Neural cell (in vitro differentiated cells): ENCODE data around the gene ST8SIA4. TPM values are rescaled to one million over a fixed set of nuclear protein-coding genes. Genes with fewer than 3 reads are reported as not detected.

ENCODE experiments used
- H2AFZ ChIP-seq: fragments of 200-600, 300-800 bp; sonication (generic), shearing (Covaris generic); 2 replicates; pipeline ENCODE4 v1.6.0; 2014; ENCODE audit warnings: low read depth, mild to moderate bottlenecking, antibody characterized with exemption, low read length, moderate library complexity
- H3F3A ChIP-seq: fragments of 200-600 bp; shearing (Covaris generic); 2 replicates; pipeline ENCODE4 v1.6.1; 2016; ENCODE audit warnings: mild to moderate bottlenecking, moderate library complexity, mixed read lengths, antibody characterized with exemption, low read length; ENCODE audit not compliant: insufficient read depth, poor library complexity, severe bottlenecking
- H3K27ac ChIP-seq: fragments of 200-600, 300-800 bp; sonication (generic), shearing (Covaris generic); 2 replicates; pipeline ENCODE4 v1.5.1; 2014; ENCODE audit warnings: mild to moderate bottlenecking, low read length, moderate library complexity
- H3K27me3 ChIP-seq: fragments of 300-800, 200-600 bp; sonication (generic), shearing (Covaris generic); 2 replicates; pipeline ENCODE4 v1.6.0; 2014; ENCODE audit warnings: mild to moderate bottlenecking, low read depth, low read length, moderate library complexity; ENCODE audit not compliant: insufficient read depth
- H3K36me3 ChIP-seq: fragments of 300-800, 200-600 bp; sonication (generic), shearing (Covaris generic); 2 replicates; pipeline ENCODE4 v1.5.1; 2014; ENCODE audit warnings: mild to moderate bottlenecking, antibody characterized with exemption, low read length, moderate library complexity; ENCODE audit not compliant: insufficient read depth
- H3K4me2 ChIP-seq: fragments of 300-800, 200-600 bp; sonication (generic), shearing (Covaris generic); 2 replicates; pipeline ENCODE4 v1.6.0; 2014; ENCODE audit warnings: mild to moderate bottlenecking, low read length
- H3K4me3 ChIP-seq: fragments of 300-800, 200-600 bp; sonication (generic), shearing (Covaris generic); 2 replicates; pipeline ENCODE4 v1.5.1; 2014; ENCODE audit warnings: mild to moderate bottlenecking, low read length, moderate library complexity
- H3K79me2 ChIP-seq: fragments of 200-600 bp; shearing (Covaris generic); replicated peaks from 2 replicates; pipeline ENCODE4 v1.6.0; 2014; ENCODE audit warnings: mild to moderate bottlenecking, low read length, moderate library complexity; ENCODE audit not compliant: insufficient read depth
- H3K9ac ChIP-seq: fragments of 300-800, 200-600 bp; sonication (generic), shearing (Covaris generic); 2 replicates; pipeline ENCODE4 v1.6.1; 2016; ENCODE audit warnings: mild to moderate bottlenecking, low read length, mixed read lengths
- H3K9me2 ChIP-seq: fragments of 200-600 bp; shearing (Covaris generic); 2 replicates; pipeline ENCODE4 v1.6.1; 2016; ENCODE audit warnings: mild to moderate bottlenecking, low read length, mixed read lengths; ENCODE audit not compliant: insufficient read depth
- H3K9me3 ChIP-seq: fragments of 200-600, 300-800 bp; sonication (generic), shearing (Covaris generic); 2 replicates; pipeline ENCODE4 v1.6.1; 2016; ENCODE audit warnings: mild to moderate bottlenecking, mixed run types, low read length, moderate library complexity, mixed read lengths
- H4K20me1 ChIP-seq: fragments of 200-600 bp; shearing (Covaris generic); 2 replicates; pipeline ENCODE4 v1.6.1; 2016; ENCODE audit warnings: mild to moderate bottlenecking, mixed run types; ENCODE audit not compliant: insufficient read depth
- CTCF ChIP-seq: fragments of 450-650 bp; IDR thresholded peaks from 2 replicates; pipeline ENCODE4 v1.5.1; 2014; ENCODE audit warnings: antibody characterized with exemption, mild to moderate bottlenecking, moderate library complexity; ENCODE audit not compliant: poor library complexity, severe bottlenecking
- EP300 ChIP-seq: fragments of 450-650 bp; conservative IDR thresholded peaks from 2 replicates; pipeline ENCODE4 v1.6.1; 2014; ENCODE audit warnings: antibody characterized with exemption, mild to moderate bottlenecking, moderate library complexity; ENCODE audit not compliant: poor library complexity, severe bottlenecking
- EZH2 ChIP-seq: fragments of 200-600, 300-800 bp; shearing (Covaris generic), sonication (generic); IDR thresholded peaks from 2 replicates; pipeline ENCODE4 v1.6.1; 2014; ENCODE audit warnings: antibody characterized with exemption, low read length, borderline replicate concordance, mild to moderate bottlenecking; ENCODE audit not compliant: insufficient read depth, poor library complexity, severe bottlenecking
- MXI1 ChIP-seq: fragments of 450-650 bp; conservative IDR thresholded peaks from 2 replicates; pipeline ENCODE4 v1.6.1; 2014; ENCODE audit warnings: antibody characterized with exemption, mild to moderate bottlenecking; ENCODE audit not compliant: poor library complexity, severe bottlenecking
- POLR2AphosphoS5 ChIP-seq: IDR thresholded peaks from 2 replicates; pipeline ENCODE4 v1.6.1; 2012
- RAD21 ChIP-seq: fragments of 450-650 bp; conservative IDR thresholded peaks from 2 replicates; pipeline ENCODE4 v1.6.1; 2014; ENCODE audit warnings: antibody characterized with exemption, mild to moderate bottlenecking, moderate library complexity
- REST ChIP-seq: IDR thresholded peaks from 2 replicates; pipeline ENCODE4 v1.6.1; 2012; ENCODE audit warnings: borderline replicate concordance
- SMC3 ChIP-seq: fragments of 450-650 bp; conservative IDR thresholded peaks from 2 replicates; pipeline ENCODE4 v1.6.1; 2014; ENCODE audit warnings: antibody characterized with exemption, mild to moderate bottlenecking, moderate library complexity; ENCODE audit not compliant: poor library complexity
- TAF1 ChIP-seq: IDR thresholded peaks from 2 replicates; pipeline ENCODE4 v1.6.1; 2012; ENCODE audit warnings: low read depth
- polyA plus RNA-seq: library from polyadenylated mRNA; depleted of rRNA; stranded (reverse); fragments of >200 nt; gene quantifications from 2 replicates; pipeline ENCODE4 v1.2.3, GENCODE V29; 2014

ST8SIA4 gene
- polyA plus RNA-seq, 1 donor from 2014 or later: 15.6 TPM

DNA sequence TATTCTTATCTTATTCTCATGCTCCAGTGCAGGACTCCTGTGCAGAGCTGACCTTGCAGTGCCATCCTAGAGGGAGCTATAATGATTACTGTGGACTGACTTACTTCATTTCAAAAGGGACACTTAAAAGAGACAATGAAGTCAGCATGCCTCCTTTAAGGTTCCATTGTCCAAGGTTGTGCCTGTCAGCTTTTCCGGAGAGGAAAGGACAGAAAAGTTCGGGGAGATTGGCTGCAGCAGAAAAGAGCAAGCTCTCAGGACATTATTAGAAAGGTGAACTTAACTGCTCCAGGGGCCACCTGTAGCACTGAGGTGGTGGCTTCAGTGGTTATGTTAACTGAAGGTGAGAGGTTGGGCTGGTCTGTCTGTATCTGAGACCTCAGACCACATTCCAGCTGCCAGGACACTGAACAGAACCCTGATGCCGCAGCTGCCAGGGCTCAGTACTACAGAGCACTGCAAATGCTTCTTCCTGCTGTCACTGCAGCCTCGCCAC lies 112.9 kb downstream of the ST8SIA4 start:
- Histone ChIP-seq H2AFZ (no peak overlapping the region), H3K79me2 (no peaks in the 10 kb centered on the region), H3K27ac (no peak overlapping the region), H3K4me3 (no peak overlapping the region), H3K9me3 (no peaks in the 10 kb centered on the region), H3K27me3 (no peaks in the 10 kb centered on the region), H4K20me1 (no peaks in the 10 kb centered on the region), H3K4me2 (no peak overlapping the region), H3K36me3 (no peaks in the 10 kb centered on the region), H3F3A (no peaks in the 10 kb centered on the region), H3K9ac (no peak overlapping the region), H3K9me2 (no peaks in the 10 kb centered on the region)
- TF ChIP-seq EZH2 (no peak), MXI1 (no peak), EP300 (no peak), RAD21 (no peak)

DNA sequence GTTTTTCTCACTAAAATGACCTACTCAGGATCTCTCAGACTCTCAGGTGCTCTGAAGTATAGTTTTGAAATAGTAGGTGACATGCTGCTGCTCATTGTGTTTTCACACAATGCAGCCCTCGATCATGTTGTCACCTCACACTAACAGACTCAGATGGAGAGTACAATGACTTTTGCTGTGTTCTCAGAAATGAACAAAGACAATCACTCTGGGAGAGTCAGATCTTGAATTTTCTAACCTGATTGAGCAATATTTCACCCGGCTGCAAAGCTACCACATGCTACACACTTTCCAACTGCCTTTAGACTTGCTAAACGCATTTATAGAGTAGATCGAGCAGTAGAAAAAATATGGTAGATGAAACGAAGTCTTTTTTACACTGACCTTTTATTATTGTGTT lies 113.4 kb downstream of the ST8SIA4 start:
- Histone ChIP-seq H3K27me3 (no peaks in the 10 kb centered on the region), H3F3A (no peaks in the 10 kb centered on the region), H3K36me3 (no peaks in the 10 kb centered on the region), H4K20me1 (no peaks in the 10 kb centered on the region), H3K4me3 (no peak overlapping the region), H3K4me2 (no peak overlapping the region), H3K27ac (no peak overlapping the region), H2AFZ (no peak overlapping the region), H3K9me3 (no peaks in the 10 kb centered on the region), H3K9me2 (no peaks in the 10 kb centered on the region), H3K9ac (no peak overlapping the region), H3K79me2 (no peaks in the 10 kb centered on the region)
- TF ChIP-seq MXI1: no peak
- TF ChIP-seq REST: no peak
- TF ChIP-seq CTCF: no peak
- no peak for TF ChIP-seq TAF1
- no peak for TF ChIP-seq POLR2AphosphoS5
- no peak for TF ChIP-seq RAD21
- TF ChIP-seq SMC3: no peak
- no peak for TF ChIP-seq EP300
- TF ChIP-seq EZH2: no peak
